CD14-positive monocyte (primary cell): ENCODE measurements around the gene LZTFL1. TPM values are rescaled to one million over a fixed set of nuclear protein-coding genes. Genes with fewer than 3 reads are reported as not detected.

ENCODE experiments used
- DNase-seq, 3 donors: peaks; one replicate each; pipeline ENCODE4 v3.0.0-alpha.2; 2011 to 2022
- H2AFZ ChIP-seq: 2 replicates; pipeline ENCODE4 v1.6.0; 2012; ENCODE audit warnings: mild to moderate bottlenecking, low read depth, low read length, inconsistent platforms; ENCODE audit not compliant: insufficient read depth, poor library complexity, severe bottlenecking
- H3K27ac ChIP-seq, 2 donors: 1 replicate in 1 of 2; 2 replicates in 1 of 2; pipeline ENCODE4 v1.5.1; 2012 to 2013; ENCODE audit warnings: low read length in 2 of 2, control low read depth in 1 of 2, inconsistent platforms in 1 of 2, low read depth in 1 of 2, mild to moderate bottlenecking in 1 of 2
- H3K27me3 ChIP-seq, 2 donors: one replicate each; pipeline versions ENCODE4 v1.6.0 to v1.6.1; 2011 to 2013; ENCODE audit warnings: low read length in 2 of 2; ENCODE audit not compliant: control insufficient read depth in 2 of 2, insufficient read depth in 2 of 2
- H3K36me3 ChIP-seq, 2 donors: replicated peaks in 1 of 2; 1 replicate in 1 of 2; 2 replicates in 1 of 2; pipeline versions ENCODE4 v1.5.1 to v1.6.1; 2012 to 2013; ENCODE audit warnings: low read length in 2 of 2, control low read depth in 1 of 2, inconsistent platforms in 1 of 2, mild to moderate bottlenecking in 1 of 2; ENCODE audit not compliant: insufficient read depth in 2 of 2, control insufficient read depth in 1 of 2
- H3K4me1 ChIP-seq, 2 donors: 1 replicate in 1 of 2; 2 replicates in 1 of 2; pipeline versions ENCODE4 v1.5.1 to v1.6.1; 2012 to 2013; ENCODE audit warnings: low read length in 2 of 2, control low read depth in 1 of 2, inconsistent platforms in 1 of 2, mild to moderate bottlenecking in 1 of 2, moderate library complexity in 1 of 2; ENCODE audit not compliant: insufficient read depth in 2 of 2, control insufficient read depth in 1 of 2
- H3K4me2 ChIP-seq: replicated peaks from 2 replicates; pipeline ENCODE3; 2012; ENCODE audit warnings: low read length, moderate library complexity, mild to moderate bottlenecking; ENCODE audit not compliant: poor library complexity, severe bottlenecking; ENCODE audit errors: extremely low read depth
- H3K4me3 ChIP-seq, 3 experiments: fragments of 200-600 bp in 1 of 3; sonication (generic) in 1 of 3; replicated peaks in 1 of 3; 1 replicate in 2 of 3; 2 replicates in 1 of 3; pipeline ENCODE4 v1.5.1; 2011 to 2013; ENCODE audit warnings: low read length in 3 of 3, mild to moderate bottlenecking in 3 of 3, control low read depth in 2 of 3, low read depth in 2 of 3, inconsistent platforms in 1 of 3, moderate library complexity in 1 of 3
- H3K79me2 ChIP-seq: 2 replicates; pipeline ENCODE4 v1.6.0; 2012; ENCODE audit warnings: mild to moderate bottlenecking, control low read depth, inconsistent platforms, low read length, moderate library complexity; ENCODE audit not compliant: insufficient read depth
- H3K9ac ChIP-seq: 2 replicates; pipeline ENCODE4 v1.6.0; 2017; ENCODE audit warnings: low read length, mild to moderate bottlenecking; ENCODE audit not compliant: insufficient read depth, poor library complexity, severe bottlenecking
- H3K9me3 ChIP-seq, 2 donors: replicated peaks in 1 of 2; 1 replicate in 1 of 2; 2 replicates in 1 of 2; pipeline versions ENCODE4 v1.5.1 to v1.6.1; 2012 to 2013; ENCODE audit warnings: low read length in 2 of 2, control low read depth in 1 of 2; ENCODE audit not compliant: control insufficient read depth in 1 of 2, insufficient read depth in 1 of 2
- H4K20me1 ChIP-seq: 2 replicates; pipeline ENCODE4 v1.6.0; 2012; ENCODE audit warnings: mild to moderate bottlenecking, low read length, control low read depth, moderate library complexity; ENCODE audit not compliant: insufficient read depth
- H3K27ac Mint-ChIP-seq, 7 donors: one replicate each; pipeline ENCODE4 v1.8.0; 2020; ENCODE audit warnings: mild to moderate bottlenecking in 7 of 7, mixed read lengths in 7 of 7, moderate library complexity in 6 of 7, inconsistent platforms in 2 of 7
- H3K27me3 Mint-ChIP-seq, 3 donors: one replicate each; pipeline ENCODE4 v1.8.0; 2021 to 2022; ENCODE audit warnings: low read depth in 3 of 3, mild to moderate bottlenecking in 3 of 3, mixed read lengths in 3 of 3, moderate library complexity in 3 of 3, inconsistent platforms in 1 of 3
- H3K36me3 Mint-ChIP-seq, 2 donors: one replicate each; pipeline ENCODE4 v1.8.0; 2020; ENCODE audit warnings: mixed read lengths in 2 of 2, inconsistent platforms in 1 of 2, mild to moderate bottlenecking in 1 of 2
- H3K4me1 Mint-ChIP-seq: one replicate; pipeline ENCODE4 v1.8.0; 2020; ENCODE audit warnings: mild to moderate bottlenecking, mixed read lengths
- H3K4me3 Mint-ChIP-seq, 2 donors: one replicate each; pipeline ENCODE4 v1.8.0; 2020; ENCODE audit warnings: mild to moderate bottlenecking in 2 of 2, mixed read lengths in 2 of 2, moderate library complexity in 1 of 2
- H3K9me3 Mint-ChIP-seq, 7 donors: one replicate each; pipeline ENCODE4 v1.8.0; 2020 to 2022; ENCODE audit warnings: mixed read lengths in 7 of 7, mild to moderate bottlenecking in 6 of 7, moderate library complexity in 6 of 7, inconsistent platforms in 2 of 7
- CTCF ChIP-seq: fragments of 200-600 bp; IDR thresholded peaks from one replicate; pipeline ENCODE4 v1.8.0; 2022; ENCODE audit warnings: antibody characterized with exemption, mild to moderate bottlenecking
- WGBS: methylation state at CpG from one replicate; pipeline ENCODE4 v1.1.5; 2013; ENCODE audit warnings: missing lambda C conversion rate; ENCODE audit not compliant: insufficient coverage; 5-methylcytosine and 5-hydroxymethylcytosine counted together
- intact Hi-C, 2 donors: fragments of 100-400 bp; cut with micrococcal nuclease; formaldehyde crosslinking; loops; one replicate each; pipeline versions ENCODE4 v1.15.0 to v1.15.1; 2023
- polyA plus RNA-seq, 3 donors: library from polyadenylated mRNA; depleted of rRNA in 1 of 3; unstranded in 2 of 3; stranded (reverse) in 1 of 3; fragments of 300-500 nt in 2 of 3; fragments of >200 nt in 1 of 3; fragmentation: Illumina TruSeq in 2 of 3; gene quantifications; 1 replicate in 2 of 3; 2 replicates in 1 of 3; pipeline ENCODE4 v1.2.3, GENCODE V29; 2012 to 2021

The LZTFL1 gene
- polyA plus RNA-seq, 3 donors = 7.3 to 10.5 (median 7.5) TPM

GRCh38 chr3:45842851-45843625, 1.1 kb upstream of the LZTFL1 start:
- H3K27ac ChIP-seq = no peak overlapping the region
- H3K9me3 Mint-ChIP-seq = peaks cover 0 to 5% (median 5%) of the 10 kb centered on the region in 7 donors
- no peak overlapping the region for H3K4me3 ChIP-seq
- H2AFZ ChIP-seq = no peak overlapping the region
- DNase-seq = no peak
- H3K27me3 ChIP-seq = peaks cover 11 to 13% of the 10 kb centered on the region in 2 donors
- no peaks in the 10 kb centered on the region for H4K20me1 ChIP-seq
- peaks cover 18 to 19% of the 10 kb centered on the region in 2 donors for H3K4me1 ChIP-seq
- H3K9ac ChIP-seq = no peak overlapping the region
- 100% methylated on average over 7 of the region's 9 CpGs for WGBS
- no peaks in the 10 kb centered on the region for H3K9me3 ChIP-seq
- no peaks in the 10 kb centered on the region for H3K79me2 ChIP-seq
- no peak for TF ChIP-seq CTCF
- H3K27me3 Mint-ChIP-seq = peaks cover 7 to 21% (median 14%) of the 10 kb centered on the region in 3 donors
- H3K4me1 Mint-ChIP-seq = peaks cover 25% of the 10 kb centered on the region
- no peak overlapping the region for H3K4me2 ChIP-seq
- H3K27ac Mint-ChIP-seq = no peak overlapping the region
- no peaks in the 10 kb centered on the region for H3K36me3 ChIP-seq
- H3K4me3 Mint-ChIP-seq = no peak overlapping the region
- intact Hi-C loops = no loop called here
- H3K36me3 Mint-ChIP-seq = no peaks in the 10 kb centered on the region

- Histone ChIP-seq H3K4me3 (peak overlapping the region; percentile 66 to 81 (median 79)), H4K20me1 (no peaks in the 10 kb centered on the region), H3K27ac (peak overlapping the region; percentile 15 to 64), H3K9ac (peak overlapping the region; percentile 62), H3K4me1 (peaks cover 18 to 19% of the 10 kb centered on the region in 2 donors), H3K79me2 (no peaks in the 10 kb centered on the region), H3K4me2 (peak overlapping the region; percentile 89), H3K27me3 (peaks cover 0 to 9% of the 10 kb centered on the region in 2 donors), H3K36me3 (no peaks in the 10 kb centered on the region), H2AFZ (peak overlapping the region; percentile 92), H3K9me3 (no peaks in the 10 kb centered on the region)
- WGBS = 0% methylated on average over 4 of the region's 15 CpGs
- TF ChIP-seq CTCF = no peak
- H3K27me3 Mint-ChIP-seq = peaks cover 5 to 13% (median 9%) of the 10 kb centered on the region in 3 donors
- H3K4me1 Mint-ChIP-seq = peaks cover 25% of the 10 kb centered on the region
- H3K9me3 Mint-ChIP-seq = peaks cover 0 to 5% (median 5%) of the 10 kb centered on the region in 7 donors
- peak; percentile 28 to 44 (median 42) for DNase-seq
- H3K4me3 Mint-ChIP-seq = peak overlapping the region; percentile 86 to 94
- peaks cover 4 to 5% of the 10 kb centered on the region in 2 donors for H3K36me3 Mint-ChIP-seq
- intact Hi-C loops = loop anchor here in 1 of 2 donors (1.0 kb wide), 1 partner anchor 8 kb away; no protein-coding TSS in a partner anchor
- peak overlapping the region in 6 of 7 donors; percentile 74 to 89 (median 86) for H3K27ac Mint-ChIP-seq
Measured at GRCh38 chr3:45841420-45841756, 531 bp downstream of the LZTFL1 start.
